Lung (tissue), 12 donors: ENCODE measurements around the gene RDX. TPM values are rescaled to one million over a fixed set of nuclear protein-coding genes. Genes with fewer than 3 reads are reported as not detected.

ENCODE experiments used
- ATAC-seq: fragments of 200-7000 bp; cut with Tn5 transposase; one replicate; pipeline ENCODE4 v1.9.1; 2020; ENCODE audit warnings: moderate number of reproducible peaks; ENCODE audit not compliant: insufficient read depth, low FRiP score
- DNase-seq, 3 donors: peaks; one replicate each; pipeline ENCODE4 v3.0.0-alpha.2; 2013 to 2017
- H3K27ac ChIP-seq, 2 donors: one replicate each; pipeline ENCODE4 v1.5.1; 2013; ENCODE audit warnings: mild to moderate bottlenecking in 2 of 2, moderate library complexity in 2 of 2, control low read depth in 1 of 2, inconsistent platforms in 1 of 2, low read depth in 1 of 2, low read length in 1 of 2
- H3K27me3 ChIP-seq, 3 donors: one replicate each; pipeline ENCODE4 v1.5.1; 2013; ENCODE audit warnings: low read length in 2 of 3; ENCODE audit not compliant: control insufficient read depth in 3 of 3, insufficient read depth in 3 of 3
- H3K36me3 ChIP-seq, 4 donors: one replicate each; pipeline ENCODE4 v1.5.1; 2013; ENCODE audit warnings: low read length in 4 of 4, mild to moderate bottlenecking in 1 of 4, moderate library complexity in 1 of 4; ENCODE audit not compliant: control insufficient read depth in 4 of 4, insufficient read depth in 4 of 4
- H3K4me1 ChIP-seq, 5 donors: one replicate each; pipeline ENCODE4 v1.5.1; 2013; ENCODE audit warnings: low read length in 5 of 5, mild to moderate bottlenecking in 2 of 5, moderate library complexity in 1 of 5; ENCODE audit not compliant: control insufficient read depth in 5 of 5, insufficient read depth in 5 of 5
- H3K4me3 ChIP-seq: one replicate; pipeline ENCODE4 v1.5.1; 2013; ENCODE audit warnings: mild to moderate bottlenecking, control low read depth, moderate library complexity
- H3K9ac ChIP-seq, 2 donors: one replicate each; pipeline ENCODE4 v1.5.1; 2013; ENCODE audit warnings: low read length in 2 of 2, control low read depth in 1 of 2; ENCODE audit not compliant: insufficient read depth in 1 of 2
- H3K9me3 ChIP-seq, 4 donors: one replicate each; pipeline ENCODE4 v1.5.1; 2013; ENCODE audit warnings: low read length in 3 of 4, mild to moderate bottlenecking in 1 of 4, moderate library complexity in 1 of 4; ENCODE audit not compliant: control insufficient read depth in 4 of 4, insufficient read depth in 3 of 4
- WGBS, 2 donors: extraction: QIAGEN DNeasy Blood & Tissue Kit; methylation state at CpG; one replicate each; pipeline ENCODE4 v1.1.7; 2013; 5-methylcytosine and 5-hydroxymethylcytosine counted together
- polyA plus RNA-seq, 2 donors: library from polyadenylated mRNA; stranded (reverse); fragments of 200-250 nt; gene quantifications; one replicate each; pipeline ENCODE4 v1.2.1, GENCODE V29; 2013
- total RNA-seq, 2 donors: library from RNA; depleted of rRNA in 1 of 2; stranded (reverse); fragments of >200 nt in 1 of 2; gene quantifications; one replicate each; pipeline ENCODE4 v1.2.1, GENCODE V29; 2014 to 2021
- TF ChIP-seq, protein P1 (sequence below): IDR thresholded peaks from 2 replicates; pipeline ENCODE4 v1.5.1; 2012; ENCODE audit warnings: mild to moderate bottlenecking; ENCODE audit errors: control extremely low read depth, extremely low read depth
- donor health status: control.
- donor health status: control.
- donor health status: Bipolar disorder and iron deficiency.
- donor health status: healthy.
- donor health status: DM: yes; HTN: yes; CAD: no.

Gene RDX
- total and polyA plus RNA-seq, 4 donors = 21.8 to 144 (median 59.2) TPM

- DNase-seq (no peak), ATAC-seq (no peak)
- H3K4me3 ChIP-seq = no peak overlapping the region
- peaks cover 10 to 21% (median 14%) of the 10 kb centered on the region in 4 donors for H3K36me3 ChIP-seq
- TF ChIP-seq, protein P1, sequence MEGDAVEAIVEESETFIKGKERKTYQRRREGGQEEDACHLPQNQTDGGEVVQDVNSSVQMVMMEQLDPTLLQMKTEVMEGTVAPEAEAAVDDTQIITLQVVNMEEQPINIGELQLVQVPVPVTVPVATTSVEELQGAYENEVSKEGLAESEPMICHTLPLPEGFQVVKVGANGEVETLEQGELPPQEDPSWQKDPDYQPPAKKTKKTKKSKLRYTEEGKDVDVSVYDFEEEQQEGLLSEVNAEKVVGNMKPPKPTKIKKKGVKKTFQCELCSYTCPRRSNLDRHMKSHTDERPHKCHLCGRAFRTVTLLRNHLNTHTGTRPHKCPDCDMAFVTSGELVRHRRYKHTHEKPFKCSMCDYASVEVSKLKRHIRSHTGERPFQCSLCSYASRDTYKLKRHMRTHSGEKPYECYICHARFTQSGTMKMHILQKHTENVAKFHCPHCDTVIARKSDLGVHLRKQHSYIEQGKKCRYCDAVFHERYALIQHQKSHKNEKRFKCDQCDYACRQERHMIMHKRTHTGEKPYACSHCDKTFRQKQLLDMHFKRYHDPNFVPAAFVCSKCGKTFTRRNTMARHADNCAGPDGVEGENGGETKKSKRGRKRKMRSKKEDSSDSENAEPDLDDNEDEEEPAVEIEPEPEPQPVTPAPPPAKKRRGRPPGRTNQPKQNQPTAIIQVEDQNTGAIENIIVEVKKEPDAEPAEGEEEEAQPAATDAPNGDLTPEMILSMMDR = no peak
- no peaks in the 10 kb centered on the region for H3K27me3 ChIP-seq
- H3K4me1 ChIP-seq = no peaks in the 10 kb centered on the region
- WGBS, 2 donors = 76 to 81% methylated on average over 1 of the region's 1 CpG
- no peak overlapping the region for H3K9ac ChIP-seq
- no peak overlapping the region for H3K27ac ChIP-seq
- no peaks in the 10 kb centered on the region for H3K9me3 ChIP-seq
Measured at GRCh38 chr11:110159476-110159875, 136.9 kb downstream of the RDX start.

DNA sequence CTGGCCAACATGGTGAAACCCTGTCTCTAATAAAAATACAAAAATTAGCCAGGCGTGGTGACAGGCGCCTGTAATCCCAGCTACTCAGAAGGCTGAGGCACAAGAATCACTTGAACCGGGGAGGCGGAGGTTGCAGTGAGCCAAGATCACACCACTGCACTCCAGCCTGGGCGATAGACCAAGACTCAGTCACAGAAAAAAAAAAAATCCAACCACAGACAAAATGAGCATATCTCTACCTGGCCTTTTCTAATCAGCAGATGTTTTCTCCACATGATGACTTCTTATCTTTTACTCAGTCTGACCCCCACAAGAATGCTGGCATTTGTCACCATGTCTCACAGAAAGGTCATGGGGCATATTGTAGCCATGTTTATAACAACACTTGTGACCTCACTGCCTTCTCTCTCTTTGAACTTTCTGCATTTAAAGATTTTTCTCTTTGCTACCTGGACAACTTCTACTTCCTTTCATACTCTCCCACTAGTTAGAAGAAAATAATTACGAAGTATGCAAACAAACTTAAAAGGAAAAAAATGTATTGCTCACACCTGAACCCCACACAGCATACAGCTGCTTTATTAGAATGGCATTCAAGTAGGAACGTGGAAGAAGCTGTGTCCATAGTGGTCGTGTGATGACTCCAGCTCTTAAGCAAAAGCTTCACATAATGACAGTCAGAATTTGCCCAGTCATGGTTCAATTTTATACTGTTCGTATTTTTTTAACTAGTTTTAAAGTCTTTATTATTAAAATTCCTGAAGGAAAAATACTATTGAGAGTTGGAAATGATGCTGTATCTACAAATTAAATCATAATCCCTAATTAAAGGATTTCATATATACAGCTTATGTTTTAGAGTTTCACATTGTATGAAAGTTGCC is 137.9 kb downstream of the RDX start:
- Histone ChIP-seq H3K9ac (no peak overlapping the region), H3K36me3 (peaks cover 7 to 15% (median 12%) of the 10 kb centered on the region in 4 donors), H3K9me3 (no peaks in the 10 kb centered on the region), H3K27ac (no peak overlapping the region), H3K4me1 (no peaks in the 10 kb centered on the region), H3K27me3 (no peaks in the 10 kb centered on the region), H3K4me3 (no peak overlapping the region)
- 71 to 90% methylated on average over 9 of the region's 9 CpGs for WGBS, 2 donors
- no peak for ATAC-seq
- no peak for DNase-seq
- TF ChIP-seq, protein P1 = no peak

DNA sequence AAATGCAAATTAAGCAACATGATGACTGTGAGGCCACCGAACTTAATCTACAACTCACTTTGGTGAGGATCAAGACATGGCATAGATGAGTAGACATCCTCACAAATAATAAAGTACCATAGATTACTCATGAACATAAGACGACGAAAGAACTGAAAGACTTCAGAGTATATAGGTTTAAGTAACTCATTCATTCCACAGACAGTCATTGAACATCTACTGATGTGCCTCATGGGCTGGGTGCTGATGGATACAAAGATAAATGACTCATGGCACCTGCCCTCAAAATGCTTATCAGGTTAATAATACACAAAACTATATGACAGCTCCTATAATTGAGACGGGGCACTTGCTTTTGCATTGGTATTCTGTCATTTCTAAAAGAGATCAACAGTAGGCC is 139.9 kb downstream of the RDX start:
- Histone ChIP-seq H3K27me3 (no peaks in the 10 kb centered on the region), H3K4me1 (no peaks in the 10 kb centered on the region), H3K9ac (no peak overlapping the region), H3K36me3 (peaks cover 9 to 16% (median 12%) of the 10 kb centered on the region in 4 donors), H3K9me3 (no peaks in the 10 kb centered on the region), H3K27ac (no peak overlapping the region), H3K4me3 (no peak overlapping the region)
- ATAC-seq = no peak
- 93 to 95% methylated on average over 4 of the region's 4 CpGs for WGBS, 2 donors
- DNase-seq = no peak
- TF ChIP-seq, protein P1 = no peak
